Prostate gland (tissue), 2 donors: ENCODE data around the gene ZHX3.

Experiments
- POLR2A ChIP-seq: fragments of 450-650 bp; IDR thresholded peaks from one replicate; pipeline ENCODE4 v1.6.1; 2016; ENCODE audit warnings: antibody characterized with exemption, mild to moderate bottlenecking
- POLR2AphosphoS5 ChIP-seq: sonication (generic); formaldehyde crosslinking; IDR thresholded peaks from one replicate; pipeline ENCODE4 v1.6.1; 2017; ENCODE audit warnings: antibody characterized with exemption
- TF ChIP-seq, protein P1 (sequence below), 4 experiments: fragments of 200-600 bp in 2 of 4; fragments of 450-650 bp in 2 of 4; sonication (generic) in 2 of 4; IDR thresholded peaks; 1 replicate in 3 of 4; 2 replicates in 1 of 4; pipeline ENCODE4 v1.5.1; 2016 to 2019; ENCODE audit warnings: antibody characterized with exemption in 4 of 4, mild to moderate bottlenecking in 2 of 4, moderate library complexity in 2 of 4

DNA sequence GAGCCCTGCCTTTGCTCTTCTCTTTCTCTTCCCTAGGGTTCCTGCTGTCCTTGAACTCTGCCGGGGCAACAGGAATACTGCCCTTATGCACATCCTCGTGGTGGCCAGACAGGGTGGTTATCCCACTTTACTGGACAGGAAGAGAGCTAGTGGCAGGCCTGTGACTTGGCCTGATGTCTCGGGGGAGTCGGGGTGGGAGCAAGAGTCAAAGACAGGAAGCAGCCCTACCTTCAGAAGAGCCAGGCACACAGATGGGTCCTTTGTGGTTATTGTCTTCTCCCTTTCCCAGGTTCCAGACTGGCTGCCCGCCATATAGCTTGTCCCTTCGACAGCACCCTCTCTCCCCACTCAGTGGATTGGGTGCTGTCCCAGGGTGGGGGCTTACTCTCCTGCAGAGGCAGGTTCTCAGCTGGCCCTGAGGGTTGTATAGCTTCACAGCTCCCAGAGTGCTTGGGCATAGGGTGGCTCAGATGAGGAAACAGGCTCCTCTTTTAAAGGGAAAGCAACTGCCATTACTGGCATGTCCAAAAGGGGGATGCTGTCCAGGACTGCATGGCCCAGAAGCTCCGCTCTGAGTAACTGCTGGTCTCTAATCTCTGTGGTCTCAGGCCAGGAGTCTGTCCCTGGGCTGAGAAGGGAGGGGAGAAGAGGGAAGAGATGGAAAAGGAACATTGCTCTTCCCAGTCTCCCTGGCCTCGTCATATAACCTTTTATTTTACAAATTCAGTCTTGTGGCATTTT, 162.9 kb downstream of the ZHX3 start:
- TF ChIP-seq, protein P1, sequence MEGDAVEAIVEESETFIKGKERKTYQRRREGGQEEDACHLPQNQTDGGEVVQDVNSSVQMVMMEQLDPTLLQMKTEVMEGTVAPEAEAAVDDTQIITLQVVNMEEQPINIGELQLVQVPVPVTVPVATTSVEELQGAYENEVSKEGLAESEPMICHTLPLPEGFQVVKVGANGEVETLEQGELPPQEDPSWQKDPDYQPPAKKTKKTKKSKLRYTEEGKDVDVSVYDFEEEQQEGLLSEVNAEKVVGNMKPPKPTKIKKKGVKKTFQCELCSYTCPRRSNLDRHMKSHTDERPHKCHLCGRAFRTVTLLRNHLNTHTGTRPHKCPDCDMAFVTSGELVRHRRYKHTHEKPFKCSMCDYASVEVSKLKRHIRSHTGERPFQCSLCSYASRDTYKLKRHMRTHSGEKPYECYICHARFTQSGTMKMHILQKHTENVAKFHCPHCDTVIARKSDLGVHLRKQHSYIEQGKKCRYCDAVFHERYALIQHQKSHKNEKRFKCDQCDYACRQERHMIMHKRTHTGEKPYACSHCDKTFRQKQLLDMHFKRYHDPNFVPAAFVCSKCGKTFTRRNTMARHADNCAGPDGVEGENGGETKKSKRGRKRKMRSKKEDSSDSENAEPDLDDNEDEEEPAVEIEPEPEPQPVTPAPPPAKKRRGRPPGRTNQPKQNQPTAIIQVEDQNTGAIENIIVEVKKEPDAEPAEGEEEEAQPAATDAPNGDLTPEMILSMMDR (IDR thresholded peaks at IDR 0.05): no peak
- TF ChIP-seq POLR2A: no peak
- no peak for TF ChIP-seq POLR2AphosphoS5
